Astrocyte (in vitro differentiated cells and primary cell): ENCODE data around the gene ARSA. TPM values are rescaled to one million over a fixed set of nuclear protein-coding genes. Genes with fewer than 3 reads are reported as not detected.

Experiments
- DNase-seq: peaks from one replicate; pipeline ENCODE4 v3.0.0-alpha.2; 2010; ENCODE audit warnings: low read depth
- FAIRE-seq: peaks from 2 replicates; lab custom pipeline; 2011; peaks lifted over from hg19 to GRCh38; lab: Jason Lieb, UNC
- H2AFZ ChIP-seq: 2 replicates; pipeline ENCODE4 v1.6.0; 2012; ENCODE audit warnings: low read depth, low read length, inconsistent platforms
- H3K27ac ChIP-seq: 2 replicates; pipeline ENCODE4 v1.5.1; 2011; ENCODE audit warnings: low read depth, low read length, inconsistent platforms
- H3K27me3 ChIP-seq: 2 replicates; pipeline ENCODE4 v1.6.0; 2011; ENCODE audit warnings: low read length, inconsistent platforms; ENCODE audit not compliant: insufficient read depth
- H3K36me3 ChIP-seq: 2 replicates; pipeline ENCODE4 v1.5.1; 2011; ENCODE audit warnings: low read length, inconsistent platforms; ENCODE audit not compliant: insufficient read depth
- H3K4me1 ChIP-seq: 2 replicates; pipeline ENCODE4 v1.5.1; 2011; ENCODE audit warnings: low read length, inconsistent platforms; ENCODE audit not compliant: insufficient read depth
- H3K4me2 ChIP-seq: 2 replicates; pipeline ENCODE4 v1.6.0; 2012; ENCODE audit warnings: low read length, inconsistent platforms
- H3K4me3 ChIP-seq: 2 replicates; pipeline ENCODE4 v1.5.1; 2011; ENCODE audit warnings: low read depth, mild to moderate bottlenecking, low read length, inconsistent platforms; ENCODE audit not compliant: insufficient read depth
- H3K79me2 ChIP-seq: 2 replicates; pipeline ENCODE4 v1.6.0; 2012; ENCODE audit warnings: mild to moderate bottlenecking, low read length, inconsistent platforms; ENCODE audit not compliant: insufficient read depth
- H3K9ac ChIP-seq: 2 replicates; pipeline ENCODE4 v1.6.0; 2012; ENCODE audit warnings: mild to moderate bottlenecking, low read length, inconsistent platforms
- H3K9me3 ChIP-seq: 2 replicates; pipeline ENCODE4 v1.5.1; 2012; ENCODE audit warnings: low read depth, mild to moderate bottlenecking, low read length, inconsistent platforms; ENCODE audit not compliant: insufficient read depth
- H4K20me1 ChIP-seq: 2 replicates; pipeline ENCODE4 v1.6.0; 2012; ENCODE audit warnings: low read length, inconsistent platforms; ENCODE audit not compliant: insufficient read depth
- H3K27ac Mint-ChIP-seq: one replicate; pipeline ENCODE4 v1.8.0; 2021; ENCODE audit warnings: mild to moderate bottlenecking, mixed read lengths; ENCODE audit not compliant: unreplicated experiment
- H3K27me3 Mint-ChIP-seq: one replicate; pipeline ENCODE4 v1.8.0; 2021; ENCODE audit warnings: low read depth, mixed read lengths; ENCODE audit not compliant: unreplicated experiment
- H3K36me3 Mint-ChIP-seq: one replicate; pipeline ENCODE4 v1.8.0; 2021; ENCODE audit warnings: low read depth, mixed read lengths; ENCODE audit not compliant: unreplicated experiment
- H3K4me1 Mint-ChIP-seq: one replicate; pipeline ENCODE4 v1.8.0; 2021; ENCODE audit warnings: low read depth, mixed read lengths; ENCODE audit not compliant: unreplicated experiment
- H3K4me3 Mint-ChIP-seq: one replicate; pipeline ENCODE4 v1.8.0; 2021; ENCODE audit warnings: mild to moderate bottlenecking, moderate library complexity, mixed read lengths; ENCODE audit not compliant: unreplicated experiment
- H3K9me3 Mint-ChIP-seq: one replicate; pipeline ENCODE4 v1.8.0; 2021; ENCODE audit warnings: mild to moderate bottlenecking, mixed read lengths; ENCODE audit not compliant: unreplicated experiment
- CTCF ChIP-seq: IDR thresholded peaks from 2 replicates; pipeline ENCODE4 v1.5.1; 2011; ENCODE audit warnings: low read depth, mild to moderate bottlenecking, inconsistent platforms, low read length, moderate library complexity; ENCODE audit not compliant: insufficient read depth
- EZH2 ChIP-seq: IDR thresholded peaks from 2 replicates; pipeline ENCODE4 v1.6.1; 2012; ENCODE audit warnings: mild to moderate bottlenecking, low read length, inconsistent platforms; ENCODE audit not compliant: insufficient read depth
- total RNA-seq: library from RNA; stranded (reverse); gene quantifications from 2 replicates; pipeline ENCODE4 v1.2.1, GENCODE V29; 2021

ARSA gene
- total RNA-seq, 1 donor from 2014 or later, result 25.5 TPM

GRCh38 chr22:50605613-50606074 is 22.3 kb downstream of the ARSA start:
- Mint-ChIP-seq H3K4me3 (no peak overlapping the region), H3K36me3 (peaks cover 5% of the 10 kb centered on the region), H3K4me1 (peaks cover 5% of the 10 kb centered on the region), H3K27ac (no peak overlapping the region), H3K27me3 (peaks cover 64% of the 10 kb centered on the region), H3K9me3 (peaks cover 2% of the 10 kb centered on the region)
- no peak overlapping the region for H3K4me3 ChIP-seq
- H3K9ac ChIP-seq, result no peak overlapping the region
- peaks cover 23% of the 10 kb centered on the region for H3K27me3 ChIP-seq
- no peaks in the 10 kb centered on the region for H3K9me3 ChIP-seq
- H4K20me1 ChIP-seq, result no peaks in the 10 kb centered on the region
- DNase-seq, result no peak
- H3K36me3 ChIP-seq, result no peaks in the 10 kb centered on the region
- no peaks in the 10 kb centered on the region for H3K4me1 ChIP-seq
- no peak for FAIRE-seq
- H3K27ac ChIP-seq, result no peak overlapping the region
- no peaks in the 10 kb centered on the region for H3K79me2 ChIP-seq
- TF ChIP-seq EZH2 (no peak), CTCF (no peak)
- H3K4me2 ChIP-seq, result no peak overlapping the region
- no peak overlapping the region for H2AFZ ChIP-seq

GRCh38 chr22:50605002-50605612 is 22.8 kb downstream of the ARSA start:
- H2AFZ ChIP-seq, result no peak overlapping the region
- no peak overlapping the region for H3K4me2 ChIP-seq
- TF ChIP-seq CTCF, result no peak
- TF ChIP-seq EZH2, result no peak
- Mint-ChIP-seq H3K4me3 (no peak overlapping the region), H3K36me3 (peaks cover 5% of the 10 kb centered on the region), H3K27ac (no peak overlapping the region), H3K27me3 (peaks cover 59% of the 10 kb centered on the region), H3K4me1 (peaks cover 5% of the 10 kb centered on the region), H3K9me3 (peaks cover 2% of the 10 kb centered on the region)
- H3K4me1 ChIP-seq, result no peaks in the 10 kb centered on the region
- H3K9me3 ChIP-seq, result no peaks in the 10 kb centered on the region
- H3K27ac ChIP-seq, result no peak overlapping the region
- H3K79me2 ChIP-seq, result no peaks in the 10 kb centered on the region
- FAIRE-seq (no peak), DNase-seq (no peak)
- H3K9ac ChIP-seq, result no peak overlapping the region
- H4K20me1 ChIP-seq, result no peaks in the 10 kb centered on the region
- H3K27me3 ChIP-seq, result peaks cover 23% of the 10 kb centered on the region
- no peaks in the 10 kb centered on the region for H3K36me3 ChIP-seq
- H3K4me3 ChIP-seq, result no peak overlapping the region
